Measurements from ENCODE around the gene PSMB11.

PSMB11 gene

DNA sequence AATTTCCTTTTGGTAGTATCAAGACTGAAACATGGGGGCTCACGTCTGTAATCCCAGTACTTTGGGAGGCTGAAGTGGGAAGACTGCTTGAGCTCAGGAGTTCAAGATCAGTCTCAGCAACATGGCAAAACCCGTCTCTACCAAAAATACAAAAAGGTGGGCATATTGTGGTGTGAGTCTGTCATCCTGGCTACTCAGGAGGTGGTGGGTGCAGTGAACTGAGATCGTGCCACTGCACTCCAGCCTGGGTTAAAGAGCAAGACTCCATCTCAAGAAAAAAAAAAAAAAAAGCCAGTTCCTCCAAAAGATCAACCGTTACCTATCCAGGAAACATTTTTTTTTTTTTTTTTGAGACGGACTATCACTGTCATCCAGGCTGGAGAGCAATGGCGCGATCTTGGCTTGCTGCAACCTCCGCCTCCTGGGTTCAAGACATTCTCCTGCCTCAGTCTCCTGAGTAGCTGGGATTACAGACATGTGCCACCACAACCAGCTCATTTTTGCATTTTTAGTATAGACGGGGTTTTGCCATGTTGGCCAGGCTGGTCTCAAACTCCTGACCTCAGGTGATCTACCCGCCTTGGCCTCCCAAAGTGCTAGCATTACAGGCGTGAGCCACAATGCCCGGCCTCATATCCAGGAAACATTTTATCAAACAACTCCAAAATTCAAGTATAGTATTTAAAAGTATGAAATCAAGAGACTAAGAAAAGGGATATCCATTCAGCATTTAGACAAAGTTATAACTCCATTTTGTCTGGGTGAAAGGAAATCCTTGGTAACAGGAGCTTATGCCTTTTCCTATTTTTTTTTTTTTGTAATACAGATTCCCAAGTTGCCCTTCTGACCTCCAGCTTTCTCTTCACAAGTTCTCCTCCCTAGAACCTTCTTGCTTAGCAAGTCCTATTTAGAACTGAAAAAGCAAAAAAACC lies 49.5 kb downstream of the PSMB11 start:
- TF ChIP-seq JUND (IDR thresholded peaks at IDR 0.05; ENCODE audit: low read depth) = no peak
- in situ Hi-C loops (cut with HindIII; ENCODE audit: low pct_unique_long_range_greater_than_20kb, low sequenced_read_pairs) = no loop called here
- DNase-seq (ENCODE audit: low read depth in 1 of 2, low spot score in 1 of 2) = no peak

DNA sequence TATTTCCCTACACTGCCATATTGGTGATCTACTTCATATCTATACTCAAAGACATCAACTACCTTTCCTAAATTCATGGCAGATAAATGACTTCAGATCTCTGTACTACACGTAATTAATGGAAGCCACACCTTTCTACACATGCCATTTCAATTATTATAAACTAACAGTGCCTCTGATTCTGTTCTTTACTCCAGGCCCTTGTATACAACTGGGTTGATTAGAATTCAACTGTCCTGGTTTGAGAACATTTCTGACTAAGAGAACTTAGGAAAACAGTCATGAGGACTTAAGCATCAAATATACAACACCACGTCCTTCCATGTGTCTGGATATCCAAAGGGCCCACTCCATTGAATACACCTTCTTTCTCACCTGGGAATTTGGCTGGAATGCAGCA lies 51.1 kb downstream of the PSMB11 start:
- no peak for DNase-seq (ENCODE audit: low read depth in 1 of 2, low spot score in 1 of 2)
- no peak for TF ChIP-seq JUND (IDR thresholded peaks at IDR 0.05; ENCODE audit: low read depth)
- in situ Hi-C loops (cut with HindIII; ENCODE audit: low pct_unique_long_range_greater_than_20kb, low sequenced_read_pairs) = no loop called here

DNA sequence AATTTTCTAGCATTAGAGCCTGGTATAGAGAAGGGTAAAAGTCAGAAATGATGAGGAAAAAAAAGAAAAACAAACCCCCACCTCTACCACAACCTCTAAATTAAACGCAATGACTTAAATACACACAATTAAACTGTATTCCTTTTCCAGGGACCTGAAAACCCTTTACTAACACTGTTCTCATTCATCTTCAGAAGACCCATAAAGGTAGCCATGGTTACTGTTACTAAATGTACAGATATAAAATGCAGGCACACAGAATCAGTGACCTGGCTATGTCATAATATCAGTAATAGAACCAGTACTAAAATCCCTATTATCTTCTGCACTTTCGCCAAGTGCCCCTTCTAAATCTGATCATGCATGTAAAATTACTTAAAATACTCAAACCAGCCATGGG lies 51.5 kb downstream of the PSMB11 start:
- no peak for TF ChIP-seq JUND (IDR thresholded peaks at IDR 0.05; ENCODE audit: low read depth)
- DNase-seq (ENCODE audit: low read depth in 1 of 2, low spot score in 1 of 2) = no peak
- in situ Hi-C loops (cut with HindIII; ENCODE audit: low pct_unique_long_range_greater_than_20kb, low sequenced_read_pairs) = no loop called here

All from T47D (cell line).